Caco-2 (cell line): ENCODE results near the gene GABBR1. TPM values are rescaled to one million over a fixed set of nuclear protein-coding genes. Genes with fewer than 3 reads are reported as not detected.

Source experiments
- BruUV-seq: library from RNA; stranded (reverse); fragments of 400-500 nt; replicated peaks from 2 replicates; lab custom pipeline; 2021; lab: Mats Ljungman, UMichigan
- CTCF ChIA-PET: fragments of 300-600 bp; sonication (Branson Sonifier 250); formaldehyde crosslinking; loops from one replicate; lab custom pipeline; 2022; ENCODE audit warnings: antibody characterized with exemption; lab: Charles Lee
- POLR2A ChIA-PET: fragments of 300-600 bp; sonication (Branson Sonifier 250); formaldehyde crosslinking; loops from one replicate; lab custom pipeline; 2022; ENCODE audit warnings: antibody characterized with exemption; lab: Charles Lee
- DNase-seq, 2 experiments: peaks; one replicate each; pipeline versions ENCODE4 v3.0.0 to v3.0.0-alpha.2; 2020 to 2022
- H3K27me3 ChIP-seq: replicated peaks from 2 replicates; pipeline ENCODE4 v1.6.0; 2011; ENCODE audit warnings: low read length; ENCODE audit not compliant: control insufficient read depth, insufficient read depth
- H3K36me3 ChIP-seq: 2 replicates; pipeline ENCODE4 v1.5.1; 2011; ENCODE audit warnings: low read length; ENCODE audit not compliant: control insufficient read depth, insufficient read depth
- H3K4me1 ChIP-seq: fragments of 250-450 bp; sonication (Bioruptor Pico); 2 replicates; pipeline ENCODE4 v1.5.1; 2020; ENCODE audit warnings: mild to moderate bottlenecking
- H3K4me3 ChIP-seq: 2 replicates; pipeline ENCODE4 v1.5.1; 2011; ENCODE audit warnings: low read depth, mild to moderate bottlenecking, control low read depth, low read length
- H3K9me3 ChIP-seq: fragments of 250-450 bp; sonication (Bioruptor Pico); 2 replicates; pipeline ENCODE4 v1.5.1; 2020; ENCODE audit warnings: mild to moderate bottlenecking, moderate library complexity
- H3K27ac Mint-ChIP-seq: one replicate; pipeline ENCODE4 v1.8.0; 2022; ENCODE audit warnings: mixed read lengths; ENCODE audit not compliant: unreplicated experiment
- H3K27me3 Mint-ChIP-seq: one replicate; pipeline ENCODE4 v1.8.0; 2022; ENCODE audit warnings: mixed read lengths; ENCODE audit not compliant: insufficient read depth, unreplicated experiment
- H3K36me3 Mint-ChIP-seq: one replicate; pipeline ENCODE4 v1.8.0; 2022; ENCODE audit warnings: mild to moderate bottlenecking, mixed read lengths; ENCODE audit not compliant: insufficient read depth, unreplicated experiment
- H3K4me1 Mint-ChIP-seq: one replicate; pipeline ENCODE4 v1.8.0; 2022; ENCODE audit warnings: low read depth, mixed read lengths; ENCODE audit not compliant: unreplicated experiment
- H3K4me3 Mint-ChIP-seq: one replicate; pipeline ENCODE4 v1.8.0; 2022; ENCODE audit warnings: mild to moderate bottlenecking, moderate library complexity, mixed read lengths; ENCODE audit not compliant: unreplicated experiment
- H3K9me3 Mint-ChIP-seq: one replicate; pipeline ENCODE4 v1.8.0; 2022; ENCODE audit warnings: mixed read lengths; ENCODE audit not compliant: unreplicated experiment
- CTCF ChIP-seq, 2 experiments: fragments of 200-600 bp in 1 of 2; IDR thresholded peaks; 1 replicate in 1 of 2; 2 replicates in 1 of 2; pipeline versions ENCODE4 v1.5.1 to v1.8.0; 2011 to 2022; ENCODE audit warnings: antibody characterized with exemption in 1 of 2, control low read depth in 1 of 2, inconsistent platforms in 1 of 2, low read depth in 1 of 2, low read length in 1 of 2, mild to moderate bottlenecking in 1 of 2, moderate library complexity in 1 of 2; ENCODE audit not compliant: insufficient read depth in 1 of 2, severe bottlenecking in 1 of 2, unreplicated experiment in 1 of 2
- intact Hi-C: fragments of 100-400 bp; cut with micrococcal nuclease; formaldehyde crosslinking; loops from one replicate; pipeline ENCODE4 v1.10.0; 2022; ENCODE audit not compliant: unreplicated experiment
- total RNA-seq: library from RNA; stranded (reverse); gene quantifications from 2 replicates; pipeline ENCODE4 v1.2.3, GENCODE V29; 2022

The GABBR1 gene
- total RNA-seq, 1 experiment from 2014 or later: 3.3 TPM

- no peak overlapping the region for H3K27ac Mint-ChIP-seq
- H3K9me3 ChIP-seq: no peaks in the 10 kb centered on the region
- H3K4me3 ChIP-seq: no peak overlapping the region
- H3K4me1 Mint-ChIP-seq: peaks cover 6% of the 10 kb centered on the region
- ChIA-PET POLR2A (no interaction called here), CTCF (no interaction called here)
- H3K27me3 Mint-ChIP-seq: peaks cover 26% of the 10 kb centered on the region
- DNase-seq: no peak
- H3K4me1 ChIP-seq: no peaks in the 10 kb centered on the region
- H3K9me3 Mint-ChIP-seq: no peaks in the 10 kb centered on the region
- H3K36me3 ChIP-seq: no peaks in the 10 kb centered on the region
- H3K4me3 Mint-ChIP-seq: no peak overlapping the region
- intact Hi-C loops: no loop called here
- no TSS peak for BruUV-seq
- no peaks in the 10 kb centered on the region for H3K27me3 ChIP-seq
- no peak for TF ChIP-seq CTCF (IDR thresholded peaks at IDR 0.05; ENCODE audit: insufficient read depth in 1 of 2, low read depth in 1 of 2, low read length in 1 of 2, severe bottlenecking in 1 of 2, unreplicated experiment in 1 of 2)
- no peaks in the 10 kb centered on the region for H3K36me3 Mint-ChIP-seq
Measured at GRCh38 chr6:29577544-29577943, 55.4 kb downstream of the GABBR1 start.

GRCh38 chr6:29576056-29576455, 56.9 kb downstream of the GABBR1 start:
- H3K36me3 ChIP-seq: no peaks in the 10 kb centered on the region
- H3K4me1 ChIP-seq: no peaks in the 10 kb centered on the region
- ChIA-PET POLR2A (no interaction called here), CTCF (no interaction called here)
- Mint-ChIP-seq H3K36me3 (no peaks in the 10 kb centered on the region), H3K27ac (no peak overlapping the region), H3K4me1 (peaks cover 6% of the 10 kb centered on the region), H3K9me3 (no peaks in the 10 kb centered on the region), H3K27me3 (peaks cover 33% of the 10 kb centered on the region), H3K4me3 (no peak overlapping the region)
- H3K9me3 ChIP-seq: no peaks in the 10 kb centered on the region
- no peaks in the 10 kb centered on the region for H3K27me3 ChIP-seq
- no peak overlapping the region for H3K4me3 ChIP-seq
- DNase-seq: no peak
- intact Hi-C loops: no loop called here
- BruUV-seq: no TSS peak
- TF ChIP-seq CTCF (IDR thresholded peaks at IDR 0.05; ENCODE audit: insufficient read depth in 1 of 2, low read depth in 1 of 2, low read length in 1 of 2, severe bottlenecking in 1 of 2, unreplicated experiment in 1 of 2): no peak

- Histone ChIP-seq H3K9me3 (no peaks in the 10 kb centered on the region), H3K36me3 (no peaks in the 10 kb centered on the region), H3K4me3 (no peak overlapping the region), H3K27me3 (no peaks in the 10 kb centered on the region), H3K4me1 (no peaks in the 10 kb centered on the region)
- intact Hi-C loops: no loop called here
- Mint-ChIP-seq H3K4me1 (no peaks in the 10 kb centered on the region), H3K36me3 (no peaks in the 10 kb centered on the region), H3K27me3 (peaks cover 14% of the 10 kb centered on the region), H3K27ac (no peak overlapping the region), H3K4me3 (no peak overlapping the region), H3K9me3 (no peaks in the 10 kb centered on the region)
- no peak for TF ChIP-seq CTCF (IDR thresholded peaks at IDR 0.05; ENCODE audit: insufficient read depth in 1 of 2, low read depth in 1 of 2, low read length in 1 of 2, severe bottlenecking in 1 of 2, unreplicated experiment in 1 of 2)
- POLR2A ChIA-PET: no interaction called here
- DNase-seq: no peak
- no TSS peak for BruUV-seq
- CTCF ChIA-PET: no interaction called here
Measured at GRCh38 chr6:29567991-29568390, 65.0 kb downstream of the GABBR1 start.
